Measurements from ENCODE around the gene CES3.

CES3 gene

GRCh38 chr16:66961065-66961744, at the start of gene CES3:
Gene CES3 (plus strand): TSS chr16:66961266. CDS start chr16:66961308, 42 bp downstream.
- peak; percentile 68 for DNase-seq

DNA sequence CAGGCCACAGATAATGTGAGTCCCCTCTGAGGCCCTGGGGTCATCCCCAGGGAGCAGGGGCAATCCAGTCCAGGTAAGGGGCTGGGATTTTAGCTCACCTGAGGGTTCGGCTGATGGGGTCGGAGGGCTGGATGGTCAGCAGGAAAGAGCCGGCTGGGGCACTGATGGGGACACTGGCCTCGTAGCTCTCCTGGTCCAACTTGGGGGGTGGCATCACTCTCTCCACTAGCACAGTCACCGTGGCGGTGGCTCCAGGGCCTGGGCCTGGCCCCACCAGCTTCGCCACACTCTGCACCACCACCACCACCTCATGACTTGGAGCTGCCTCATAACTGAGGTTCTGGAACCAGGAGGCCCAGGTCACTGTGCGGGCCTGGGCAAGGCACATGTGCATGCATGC, 49.3 kb upstream of the CES3 start:
- no peak for DNase-seq

GRCh38 chr16:66913081-66913480, 48.0 kb upstream of the CES3 start:
- no peak for DNase-seq

DNA sequence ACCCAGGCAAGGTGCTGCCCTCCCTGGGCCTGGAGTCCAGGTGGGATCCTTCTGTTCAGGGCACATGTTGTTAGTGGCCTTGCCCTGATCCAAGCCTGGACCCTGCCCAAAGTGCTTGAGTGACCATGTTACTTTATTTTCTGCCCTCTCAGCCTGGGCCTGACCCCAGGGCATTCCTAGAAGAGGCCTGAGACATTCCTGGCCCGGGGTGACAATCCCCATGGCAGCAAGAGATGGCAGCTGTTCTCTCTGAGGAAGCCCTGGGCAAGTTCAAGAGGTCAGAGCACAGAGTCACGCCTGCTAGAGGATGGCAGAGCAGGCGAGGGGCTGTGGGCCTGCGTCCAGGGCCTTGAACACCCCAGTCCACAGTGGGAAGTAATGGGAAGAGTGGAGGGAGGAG, 47.4 kb upstream of the CES3 start:
- no peak for DNase-seq

DNA sequence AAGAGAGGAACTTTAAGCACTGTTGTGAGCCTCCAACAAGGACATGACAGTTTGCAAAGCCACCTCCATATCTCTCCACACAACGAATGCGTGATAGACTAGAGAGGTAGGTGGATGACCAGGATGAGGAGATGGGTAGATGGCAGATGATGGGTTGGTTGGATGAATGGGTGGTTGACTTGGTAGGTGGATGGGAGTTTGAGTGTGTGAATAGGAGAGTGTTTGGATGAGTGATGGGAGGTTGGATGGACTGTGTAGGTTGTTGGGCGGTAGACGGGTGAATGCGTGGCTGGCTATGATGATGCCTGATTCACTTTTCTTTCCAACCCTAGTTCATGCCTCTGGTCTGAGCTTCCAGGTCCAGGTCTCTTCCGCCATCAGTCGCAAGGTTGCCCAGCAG, 46.5 kb upstream of the CES3 start:
- no peak for DNase-seq

DNA sequence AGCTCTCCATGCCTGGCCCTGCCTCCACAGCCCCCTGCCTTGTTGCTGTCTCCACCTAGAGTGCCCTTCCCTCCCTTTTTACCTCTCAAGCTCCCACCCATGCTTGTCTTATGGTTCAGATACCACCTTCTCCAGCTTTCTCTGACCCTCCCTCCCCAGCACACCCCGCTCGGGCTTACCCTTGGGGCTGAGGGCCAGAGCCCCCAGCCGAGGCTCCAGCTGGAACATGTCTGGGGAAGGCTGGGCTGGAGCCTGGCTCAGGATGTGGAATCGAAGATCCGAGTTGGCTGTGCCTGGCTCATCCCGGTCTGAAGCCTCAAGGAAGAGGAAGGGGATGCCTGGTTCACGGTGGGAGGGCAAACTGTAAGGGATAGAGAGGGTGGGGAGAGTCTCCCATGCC, 46.0 kb upstream of the CES3 start:
- no peak for DNase-seq

- no peak for DNase-seq
Observed at GRCh38 chr16:66916518-66916917, 44.5 kb upstream of the CES3 start.

GRCh38 chr16:66917741-66918140, 43.3 kb upstream of the CES3 start:
- no peak for DNase-seq

- DNase-seq: no peak
Observed at GRCh38 chr16:66918355-66918754, 42.7 kb upstream of the CES3 start.

- no peak for DNase-seq
Observed at GRCh38 chr16:66918803-66919568, 42.1 kb upstream of the CES3 start, which contains the start of gene CDH16. Gene CDH16 (minus strand): TSS chr16:66918885. CDS start chr16:66918065, 820 bp downstream.

- no peak for DNase-seq
Observed at GRCh38 chr16:66919569-66920298, 41.3 kb upstream of the CES3 start.

GRCh38 chr16:66920299-66920590, 40.8 kb upstream of the CES3 start:
- no peak for DNase-seq

- DNase-seq: no peak
Observed at GRCh38 chr16:66920924-66921680, 40.0 kb upstream of the CES3 start.

- no peak for DNase-seq
Observed at GRCh38 chr16:66921729-66922450, 39.2 kb upstream of the CES3 start.

GRCh38 chr16:66923247-66923731, 37.8 kb upstream of the CES3 start:
- DNase-seq: no peak

GRCh38 chr16:66923866-66924265, 37.2 kb upstream of the CES3 start:
- DNase-seq: no peak

- peak; percentile 39 for DNase-seq
Observed at GRCh38 chr16:66924527-66925321, 36.3 kb upstream of the CES3 start.

GRCh38 chr16:66925322-66925840, 35.7 kb upstream of the CES3 start, which contains the start of gene RRAD:
Gene RRAD (minus strand): TSS chr16:66925535. CDS start chr16:66925179, 356 bp downstream.
- no peak for DNase-seq

GRCh38 chr16:66926171-66926947, 34.7 kb upstream of the CES3 start:
- no peak for DNase-seq

- peak; percentile 66 for DNase-seq
Observed at GRCh38 chr16:66926961-66927436, 34.1 kb upstream of the CES3 start.
